GM13976 (cell line): Measurements from ENCODE around the gene SNX8.

Source experiments
- DNase-seq: peaks from one replicate; pipeline ENCODE4 v3.0.0; 2012; ENCODE audit warnings: low spot score
- in situ Hi-C: fragments of 300-500 bp; cut with MboI; formaldehyde crosslinking; loops from one replicate; pipeline ENCODE4 v1.12.0; 2022; ENCODE audit warnings: low sequenced_read_pairs, mixed read lengths, inconsistent platforms; ENCODE audit not compliant: unreplicated experiment
- TF ChIP-seq, protein P1 (sequence below): IDR thresholded peaks from 2 replicates; pipeline ENCODE4 v1.5.1; 2012; ENCODE audit warnings: borderline replicate concordance, mild to moderate bottlenecking; ENCODE audit not compliant: insufficient read depth; ENCODE audit errors: extremely low read depth, missing control alignments, control extremely low read depth

The SNX8 gene

DNA sequence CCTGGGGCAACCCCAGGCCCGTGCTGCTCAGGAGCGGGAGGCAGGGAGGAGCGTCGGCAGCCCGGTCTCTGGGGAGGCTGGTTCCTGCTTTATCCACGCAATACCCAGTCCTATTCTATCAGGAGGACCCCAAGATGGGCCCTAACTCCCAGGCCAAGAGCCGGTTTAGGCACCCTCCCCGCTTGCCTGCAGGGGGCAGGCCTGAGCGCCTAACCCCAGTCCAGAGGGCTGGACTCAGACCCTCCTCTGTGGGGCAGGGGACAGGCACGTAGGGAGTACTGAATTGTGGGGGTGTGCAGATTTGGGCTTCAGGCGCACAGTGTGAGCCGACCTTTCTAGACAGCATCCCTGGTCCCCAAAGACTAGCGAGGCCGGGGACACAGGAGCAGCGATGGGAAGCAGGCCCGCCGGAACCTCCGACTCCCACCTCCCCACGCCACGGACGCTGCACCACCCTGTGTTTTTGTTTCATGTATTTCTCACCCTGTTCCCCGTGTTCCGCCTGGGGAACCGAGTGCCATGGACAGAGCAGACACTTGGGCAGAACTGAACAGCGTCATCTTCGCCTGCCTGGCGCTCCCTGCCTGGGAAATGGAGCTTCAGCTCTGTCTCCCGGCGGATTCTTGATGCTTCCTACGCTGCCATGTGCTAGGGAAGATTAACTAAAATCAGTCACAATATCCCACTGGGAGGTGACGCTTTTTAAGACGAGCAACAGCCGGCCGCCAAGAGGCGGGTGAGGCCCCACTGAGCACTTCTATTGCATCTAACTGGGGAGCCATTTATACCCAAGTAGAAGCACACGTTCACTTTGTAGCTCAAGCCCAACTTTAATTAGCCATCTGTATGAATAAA, 66.9 kb downstream of the SNX8 start:
- peak; percentile 77 for DNase-seq
- TF ChIP-seq, protein P1, sequence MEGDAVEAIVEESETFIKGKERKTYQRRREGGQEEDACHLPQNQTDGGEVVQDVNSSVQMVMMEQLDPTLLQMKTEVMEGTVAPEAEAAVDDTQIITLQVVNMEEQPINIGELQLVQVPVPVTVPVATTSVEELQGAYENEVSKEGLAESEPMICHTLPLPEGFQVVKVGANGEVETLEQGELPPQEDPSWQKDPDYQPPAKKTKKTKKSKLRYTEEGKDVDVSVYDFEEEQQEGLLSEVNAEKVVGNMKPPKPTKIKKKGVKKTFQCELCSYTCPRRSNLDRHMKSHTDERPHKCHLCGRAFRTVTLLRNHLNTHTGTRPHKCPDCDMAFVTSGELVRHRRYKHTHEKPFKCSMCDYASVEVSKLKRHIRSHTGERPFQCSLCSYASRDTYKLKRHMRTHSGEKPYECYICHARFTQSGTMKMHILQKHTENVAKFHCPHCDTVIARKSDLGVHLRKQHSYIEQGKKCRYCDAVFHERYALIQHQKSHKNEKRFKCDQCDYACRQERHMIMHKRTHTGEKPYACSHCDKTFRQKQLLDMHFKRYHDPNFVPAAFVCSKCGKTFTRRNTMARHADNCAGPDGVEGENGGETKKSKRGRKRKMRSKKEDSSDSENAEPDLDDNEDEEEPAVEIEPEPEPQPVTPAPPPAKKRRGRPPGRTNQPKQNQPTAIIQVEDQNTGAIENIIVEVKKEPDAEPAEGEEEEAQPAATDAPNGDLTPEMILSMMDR, result peak; percentile 57
- in situ Hi-C loops, result no loop called here

DNA sequence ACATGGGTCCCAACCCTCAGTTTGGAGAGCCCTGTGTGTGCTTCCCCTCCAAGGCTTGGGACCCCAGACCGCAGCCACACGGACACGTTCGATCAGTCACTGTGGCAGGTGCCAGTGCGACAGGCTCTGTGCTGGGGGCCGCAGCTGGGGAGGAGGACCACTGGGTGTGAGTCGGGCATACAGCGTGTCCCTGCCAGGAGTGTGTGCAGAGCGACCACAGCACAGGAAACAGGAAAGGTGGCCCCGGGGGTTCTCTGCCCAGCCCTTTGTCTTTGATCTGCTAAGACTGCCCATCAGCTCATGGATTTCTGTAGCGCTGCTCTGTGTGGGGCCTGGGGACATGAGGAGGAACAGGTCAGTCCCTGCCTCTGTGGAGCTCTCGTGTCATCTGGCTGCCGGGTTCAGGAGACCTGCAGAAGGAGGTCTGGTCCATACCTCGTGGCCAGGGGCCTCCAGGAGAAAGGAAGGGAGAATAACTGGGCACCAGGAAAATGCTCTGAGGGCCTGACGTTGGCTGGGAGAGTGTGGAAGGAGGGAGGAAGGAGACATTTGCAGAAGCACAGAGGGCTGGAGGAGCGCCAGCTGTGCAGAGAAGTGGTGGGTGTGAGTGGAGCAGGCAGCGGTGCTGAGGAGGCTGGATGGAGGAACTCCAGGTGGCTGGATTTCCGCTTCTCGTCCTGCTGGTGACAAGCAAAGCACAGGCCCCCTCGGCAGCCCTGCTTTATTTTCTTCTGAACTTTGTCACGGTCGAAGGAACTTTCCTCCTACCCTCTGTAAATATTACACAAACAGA, 68.2 kb downstream of the SNX8 start:
- in situ Hi-C loops, result no loop called here
- DNase-seq, result no peak
- TF ChIP-seq, protein P1, result no peak

DNA sequence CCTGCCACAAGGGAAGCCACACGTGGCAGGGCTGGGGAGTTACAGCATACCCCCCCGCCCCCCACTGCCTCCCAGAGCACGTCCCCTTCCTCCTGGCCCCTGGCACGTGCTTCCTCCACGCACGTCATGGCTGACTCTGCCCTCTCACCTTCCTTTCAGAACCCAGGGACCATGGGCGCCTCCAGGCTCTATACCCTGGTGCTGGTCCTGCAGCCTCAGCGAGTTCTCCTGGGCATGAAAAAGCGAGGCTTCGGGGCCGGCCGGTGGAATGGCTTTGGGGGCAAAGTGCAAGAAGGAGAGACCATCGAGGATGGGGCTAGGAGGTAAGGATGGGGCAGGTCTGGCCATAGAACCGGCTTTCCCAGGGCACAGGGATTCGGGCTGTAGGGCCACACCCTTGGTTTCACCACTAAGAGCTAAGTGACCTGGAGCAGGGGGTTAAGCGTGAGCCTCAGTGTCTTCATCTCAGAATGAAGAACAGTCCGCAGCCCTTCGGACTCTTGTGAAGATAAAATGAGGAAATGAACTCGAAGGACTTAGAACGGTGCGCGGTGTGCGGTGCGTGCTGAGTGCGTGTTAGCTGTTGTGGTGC, 69.7 kb downstream of the SNX8 start:
- no peak for DNase-seq
- in situ Hi-C loops, result no loop called here
- TF ChIP-seq, protein P1, result no peak

DNA sequence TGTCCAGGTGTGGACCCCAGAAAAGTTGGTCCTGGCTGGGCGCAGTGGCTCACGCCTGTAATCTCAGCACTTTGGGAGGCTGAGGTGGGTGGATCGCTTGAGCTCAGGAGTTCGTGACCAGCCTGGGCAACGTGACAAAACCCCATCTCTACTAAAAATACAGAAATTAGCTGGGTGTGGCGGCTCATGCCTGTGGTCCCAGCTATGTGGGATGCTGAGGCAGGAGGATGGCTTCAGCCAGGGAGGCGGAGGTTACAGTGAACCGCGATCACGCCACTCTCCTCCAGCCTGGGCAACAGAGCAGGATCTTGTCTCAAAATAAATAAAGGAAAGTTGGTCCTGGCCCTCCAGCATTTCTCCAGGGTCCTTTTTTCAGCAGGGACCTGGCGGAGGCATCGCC, 70.8 kb downstream of the SNX8 start:
- TF ChIP-seq, protein P1, result no peak
- no peak for DNase-seq
- in situ Hi-C loops, result no loop called here

DNA sequence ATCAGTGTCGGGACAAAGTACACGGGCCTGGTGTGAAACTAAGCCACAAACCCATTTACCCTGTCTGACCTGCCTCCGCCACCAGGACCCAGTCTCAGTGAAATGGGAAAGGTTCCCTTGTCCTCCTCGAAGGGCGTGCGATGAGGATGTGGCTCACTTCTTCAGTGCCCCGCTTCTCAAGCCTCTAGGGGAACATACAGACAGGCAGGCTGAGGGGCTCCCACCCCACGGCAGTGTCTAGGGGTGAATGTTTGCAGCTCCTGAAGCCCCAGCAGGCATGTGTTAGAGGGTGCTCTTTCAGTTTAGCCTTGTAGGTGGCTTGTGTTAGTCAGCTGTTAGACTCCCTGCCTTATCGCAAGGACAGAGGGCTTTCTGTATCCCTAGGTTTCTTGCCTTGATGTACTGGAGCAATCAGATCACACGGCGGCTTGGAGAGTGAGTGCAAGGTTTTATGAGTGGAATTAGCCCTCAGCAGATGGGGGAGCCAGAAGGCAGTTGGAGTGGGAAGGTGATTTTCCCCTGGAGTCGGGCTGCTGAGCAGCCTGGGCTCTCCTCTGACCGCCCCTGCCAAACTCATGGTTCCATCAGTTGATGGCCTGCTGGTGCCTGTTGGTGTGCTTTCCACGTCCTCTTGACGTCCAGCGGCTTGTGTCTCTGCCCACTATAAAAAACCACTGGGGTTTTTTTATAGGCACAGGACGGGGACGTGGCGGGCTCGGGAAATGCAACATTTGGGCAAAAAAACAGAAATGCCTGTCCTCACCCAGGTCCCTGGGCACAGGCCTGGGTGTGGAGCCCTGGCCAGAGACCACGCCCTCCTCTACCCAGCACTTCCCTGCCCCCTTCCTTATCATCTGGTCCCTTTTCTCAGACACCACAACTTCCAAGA, 71.5 kb downstream of the SNX8 start:
- in situ Hi-C loops, result no loop called here
- no peak for DNase-seq
- TF ChIP-seq, protein P1, result no peak
